Fibroblast of mammary gland (primary cell): ENCODE results near the gene MATN4.
"Not testable (repeated sequence)": the region's sequence is repeated elsewhere in the genome, so short reads cannot be mapped to it uniquely, and the experiment has no call there.

Experiments used
- DNase-seq: peaks from one replicate; pipeline ENCODE4 v3.0.0-alpha.2; 2010; ENCODE audit warnings: low read depth
- H3K4me3 ChIP-seq: 2 replicates; pipeline ENCODE4 v1.5.1; 2011; ENCODE audit warnings: low read depth, mild to moderate bottlenecking, low read length, moderate library complexity; ENCODE audit not compliant: control insufficient read depth
- TF ChIP-seq, protein P1 (sequence below): conservative IDR thresholded peaks from 2 replicates; pipeline ENCODE4 v1.5.1; 2011; ENCODE audit warnings: low read depth, low read length, inconsistent platforms; ENCODE audit not compliant: control insufficient read depth, insufficient read depth

MATN4 gene, protein sequence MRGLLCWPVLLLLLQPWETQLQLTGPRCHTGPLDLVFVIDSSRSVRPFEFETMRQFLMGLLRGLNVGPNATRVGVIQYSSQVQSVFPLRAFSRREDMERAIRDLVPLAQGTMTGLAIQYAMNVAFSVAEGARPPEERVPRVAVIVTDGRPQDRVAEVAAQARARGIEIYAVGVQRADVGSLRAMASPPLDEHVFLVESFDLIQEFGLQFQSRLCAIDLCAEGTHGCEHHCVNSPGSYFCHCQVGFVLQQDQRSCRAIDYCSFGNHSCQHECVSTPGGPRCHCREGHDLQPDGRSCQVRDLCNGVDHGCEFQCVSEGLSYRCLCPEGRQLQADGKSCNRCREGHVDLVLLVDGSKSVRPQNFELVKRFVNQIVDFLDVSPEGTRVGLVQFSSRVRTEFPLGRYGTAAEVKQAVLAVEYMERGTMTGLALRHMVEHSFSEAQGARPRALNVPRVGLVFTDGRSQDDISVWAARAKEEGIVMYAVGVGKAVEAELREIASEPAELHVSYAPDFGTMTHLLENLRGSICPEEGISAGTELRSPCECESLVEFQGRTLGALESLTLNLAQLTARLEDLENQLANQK

DNA sequence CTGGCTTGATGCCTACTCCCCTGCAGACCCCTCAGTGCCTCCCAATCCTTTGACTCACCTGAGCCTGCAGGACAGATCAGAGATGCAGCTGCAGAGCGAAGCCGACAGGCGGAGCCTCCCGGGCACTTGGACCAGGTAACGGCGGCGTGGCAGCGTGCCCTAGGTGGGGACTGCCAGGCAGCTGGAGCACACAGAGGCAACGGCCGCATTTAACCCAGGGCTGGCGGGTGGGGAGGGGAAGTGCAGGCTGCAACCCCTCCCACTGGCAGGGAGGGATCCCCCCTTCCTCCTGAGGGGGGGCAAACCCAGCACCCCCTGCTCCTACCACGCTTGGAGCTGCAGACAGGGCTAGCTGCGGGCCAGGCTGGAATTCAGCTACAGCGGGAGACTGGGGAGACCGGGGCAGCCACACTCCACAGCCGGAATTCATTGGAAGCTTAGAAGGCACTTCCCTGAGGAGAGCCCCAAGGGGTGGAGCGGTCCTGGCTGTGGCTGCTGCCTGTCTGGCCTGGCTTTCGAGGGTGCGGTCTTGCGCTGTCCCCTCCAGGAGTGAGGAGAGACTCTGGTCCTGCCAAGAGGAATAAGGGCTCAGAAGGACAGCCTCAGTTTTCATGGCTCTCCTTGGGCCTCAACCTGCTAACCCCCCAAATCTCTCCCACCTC is at the start of gene MATN4:
TSS of gene MATN4 (minus strand) at position 183 of the 662 bp plus-strand sequence. CDS start 2,717 bp downstream, outside the sequence.
- TF ChIP-seq, protein P1, sequence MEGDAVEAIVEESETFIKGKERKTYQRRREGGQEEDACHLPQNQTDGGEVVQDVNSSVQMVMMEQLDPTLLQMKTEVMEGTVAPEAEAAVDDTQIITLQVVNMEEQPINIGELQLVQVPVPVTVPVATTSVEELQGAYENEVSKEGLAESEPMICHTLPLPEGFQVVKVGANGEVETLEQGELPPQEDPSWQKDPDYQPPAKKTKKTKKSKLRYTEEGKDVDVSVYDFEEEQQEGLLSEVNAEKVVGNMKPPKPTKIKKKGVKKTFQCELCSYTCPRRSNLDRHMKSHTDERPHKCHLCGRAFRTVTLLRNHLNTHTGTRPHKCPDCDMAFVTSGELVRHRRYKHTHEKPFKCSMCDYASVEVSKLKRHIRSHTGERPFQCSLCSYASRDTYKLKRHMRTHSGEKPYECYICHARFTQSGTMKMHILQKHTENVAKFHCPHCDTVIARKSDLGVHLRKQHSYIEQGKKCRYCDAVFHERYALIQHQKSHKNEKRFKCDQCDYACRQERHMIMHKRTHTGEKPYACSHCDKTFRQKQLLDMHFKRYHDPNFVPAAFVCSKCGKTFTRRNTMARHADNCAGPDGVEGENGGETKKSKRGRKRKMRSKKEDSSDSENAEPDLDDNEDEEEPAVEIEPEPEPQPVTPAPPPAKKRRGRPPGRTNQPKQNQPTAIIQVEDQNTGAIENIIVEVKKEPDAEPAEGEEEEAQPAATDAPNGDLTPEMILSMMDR = no peak
- H3K4me3 ChIP-seq = no peak within 1 kb of the TSS
- DNase-seq = no peak

DNA sequence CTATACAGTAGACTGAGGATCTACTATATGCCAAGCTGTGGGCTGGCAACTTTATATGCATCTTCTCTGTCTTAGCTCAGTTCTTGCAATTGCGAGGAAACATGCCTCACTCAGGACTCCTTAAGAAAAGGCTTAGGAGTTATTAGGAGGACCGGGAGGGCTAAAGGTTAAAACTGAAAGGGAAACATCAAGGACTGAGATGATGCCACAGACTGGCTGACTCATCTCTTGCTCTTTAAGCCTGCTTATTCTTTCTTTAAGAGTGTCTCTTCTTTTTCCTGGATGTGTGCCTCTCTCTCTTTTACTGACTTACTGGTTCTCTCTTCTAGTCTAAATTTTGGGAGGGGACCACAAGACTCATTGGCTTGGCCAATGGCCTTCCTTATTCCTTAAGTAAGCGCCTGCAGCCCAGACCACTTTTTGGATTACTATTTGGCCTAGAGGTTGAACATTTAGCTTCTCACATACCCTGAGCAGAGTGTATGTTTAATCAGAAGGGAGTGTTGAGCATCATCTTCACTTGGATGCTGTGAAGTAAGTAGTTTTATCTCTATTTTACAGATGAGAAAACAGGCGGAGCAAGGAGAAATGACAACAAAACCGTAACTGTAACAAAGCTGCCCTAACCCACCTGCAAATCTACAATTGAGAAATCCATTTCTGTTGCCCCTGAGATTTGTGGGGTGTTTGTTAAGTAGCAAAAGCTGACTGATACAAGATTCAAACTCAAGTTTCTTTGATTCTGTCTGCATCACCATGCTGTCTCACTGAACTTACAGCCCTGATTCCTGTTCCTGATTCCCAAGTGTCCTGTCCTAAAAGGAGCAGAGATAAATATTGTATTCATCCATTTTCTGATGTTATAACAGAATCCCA is 47.3 kb upstream of the MATN4 start:
- TF ChIP-seq, protein P1 = no peak
- H3K4me3 ChIP-seq = no peak overlapping the region
- peak; percentile 84 for DNase-seq

DNA sequence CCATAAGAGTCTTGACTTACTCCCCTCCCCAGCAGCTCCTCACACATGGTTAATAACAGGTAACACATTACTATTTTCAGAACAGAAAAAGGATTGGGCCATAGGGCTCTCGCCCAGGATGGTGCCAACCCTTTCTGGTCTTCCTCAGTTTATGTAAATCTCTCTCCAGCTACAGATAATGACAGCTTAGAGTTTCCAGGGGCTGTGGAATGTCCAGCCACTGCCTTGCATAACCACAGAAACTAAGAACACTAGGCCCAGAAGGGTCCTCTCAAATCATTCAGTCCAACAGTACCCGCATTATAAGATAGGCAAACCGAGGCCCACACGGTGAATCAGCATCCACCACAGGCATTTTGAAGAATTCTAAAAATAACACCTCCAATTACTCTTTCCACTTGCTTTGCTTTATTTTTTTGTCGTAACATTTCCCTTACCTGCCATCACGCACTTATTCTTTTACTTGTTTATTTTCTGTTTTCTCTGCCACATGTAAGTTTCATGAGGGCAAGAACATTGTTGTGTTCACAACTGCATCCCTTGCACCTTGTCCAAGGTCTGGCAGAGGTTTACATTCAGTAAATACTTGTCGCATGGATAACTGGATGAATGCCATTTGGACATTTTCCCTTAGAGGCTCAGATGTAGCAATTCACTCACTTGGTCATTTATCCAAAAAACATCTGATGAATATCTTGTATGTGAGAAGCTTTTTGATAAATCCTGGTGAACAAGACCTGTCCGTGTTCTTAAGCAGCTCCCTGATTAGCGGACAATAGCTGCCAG is 46.5 kb upstream of the MATN4 start:
- DNase-seq = no peak
- no peak overlapping the region for H3K4me3 ChIP-seq
- TF ChIP-seq, protein P1 = no peak

DNA sequence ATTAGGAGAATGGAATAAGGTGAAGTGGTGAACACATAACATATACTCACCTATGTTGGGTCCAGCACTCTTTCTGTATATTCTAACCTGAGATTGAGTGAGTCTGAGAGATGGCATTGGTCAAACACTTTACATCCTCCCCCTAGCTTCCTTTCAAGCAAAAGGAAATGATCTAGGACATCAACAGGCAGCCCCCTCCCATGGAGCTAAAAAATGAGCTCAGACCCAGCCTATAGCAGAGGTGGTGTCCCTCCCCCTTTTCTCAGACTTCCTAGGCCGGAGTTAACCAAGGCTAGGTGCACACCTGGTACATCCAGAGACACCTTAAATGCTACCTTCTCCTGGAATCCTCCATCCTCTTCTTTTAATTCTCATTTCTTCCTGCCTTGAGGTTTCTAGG is 45.6 kb upstream of the MATN4 start:
- no peak overlapping the region for H3K4me3 ChIP-seq
- DNase-seq = no peak
- TF ChIP-seq, protein P1 = no peak

DNA sequence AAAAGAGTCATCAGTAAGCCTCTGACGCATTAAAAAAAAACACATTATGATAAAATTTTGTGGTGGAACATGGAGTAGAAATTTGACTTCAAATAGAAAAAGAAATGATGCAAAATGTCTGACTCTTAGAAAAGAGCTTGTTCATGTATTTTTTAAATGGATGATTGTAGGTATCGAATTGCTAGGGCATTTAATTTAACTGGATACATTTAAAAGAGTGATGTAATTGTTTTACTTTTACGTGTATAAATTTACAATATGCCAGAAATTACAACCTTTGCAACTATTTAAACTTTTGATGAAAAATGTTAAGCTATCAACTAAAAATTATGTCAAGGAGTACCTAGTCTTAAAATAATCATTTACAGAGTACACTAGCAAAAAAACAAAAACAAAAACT is 44.6 kb upstream of the MATN4 start:
- no peak overlapping the region for H3K4me3 ChIP-seq
- TF ChIP-seq, protein P1 = no peak
- no peak for DNase-seq

DNA sequence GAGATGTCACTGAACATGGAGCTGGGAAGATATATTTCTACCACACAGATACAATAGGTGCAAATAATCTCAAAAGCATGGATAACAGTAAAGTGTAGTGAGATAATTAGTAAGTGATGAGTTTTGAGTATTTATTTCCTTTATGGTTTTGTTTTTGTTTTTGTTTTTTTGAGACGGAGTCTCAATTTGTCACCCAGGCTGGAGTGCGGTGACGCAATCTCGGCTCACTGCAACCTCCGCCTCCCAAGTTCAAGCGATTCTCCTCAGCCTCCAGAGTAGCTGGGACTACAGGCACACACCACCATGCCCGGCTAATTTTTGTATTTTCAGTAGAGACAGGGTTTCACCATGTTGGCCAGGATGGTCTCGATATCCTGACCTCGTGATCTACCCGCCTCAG is 42.7 kb upstream of the MATN4 start:
- H3K4me3 ChIP-seq, DNase-seq: not testable (repeated sequence)
